ENCODE measurements around the gene WWOX.
"Not testable (repeated sequence)": the region's sequence is repeated elsewhere in the genome, so short reads cannot be mapped to it uniquely, and the experiment has no call there.

Gene WWOX

DNA sequence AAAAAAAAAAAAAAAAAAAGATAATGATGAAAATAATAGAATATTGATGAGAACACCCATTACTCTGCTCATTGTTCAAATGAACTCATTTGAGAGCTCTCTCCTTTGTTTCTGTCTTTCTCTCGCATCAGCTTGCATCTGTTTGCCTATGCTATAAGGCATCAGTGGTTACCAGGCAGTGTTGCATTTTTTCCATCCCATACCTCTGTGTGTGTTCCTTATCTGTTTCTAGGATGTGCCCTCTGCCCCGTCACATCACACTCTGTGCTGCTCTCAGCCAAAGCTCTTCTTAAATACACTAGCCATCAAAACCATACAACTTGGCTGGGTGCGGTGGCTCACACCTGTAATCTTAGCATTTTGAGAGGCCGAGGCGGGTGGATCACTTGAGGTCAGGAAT lies 568.2 kb downstream of the WWOX start:
- DNase-seq, result no peak

DNA sequence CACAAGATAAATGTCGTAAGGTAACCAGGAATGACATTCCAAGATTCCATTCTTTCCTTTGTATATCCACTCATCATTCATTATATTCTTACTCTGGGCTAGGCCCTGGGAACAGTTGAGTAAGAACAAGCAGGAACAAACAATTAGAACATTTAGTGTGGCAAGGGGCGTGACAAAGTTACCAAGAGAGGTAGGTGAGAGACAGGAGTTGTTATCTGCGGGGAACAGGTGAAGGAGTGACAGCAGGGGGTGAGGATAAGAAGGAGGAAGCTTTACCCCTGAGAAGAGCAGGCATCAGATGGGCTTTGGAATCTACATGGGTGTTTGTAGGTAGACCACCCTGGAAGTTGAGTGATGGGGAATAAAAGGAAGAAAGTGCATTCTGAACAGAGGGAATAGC lies 568.9 kb downstream of the WWOX start:
- no peak for DNase-seq

DNA sequence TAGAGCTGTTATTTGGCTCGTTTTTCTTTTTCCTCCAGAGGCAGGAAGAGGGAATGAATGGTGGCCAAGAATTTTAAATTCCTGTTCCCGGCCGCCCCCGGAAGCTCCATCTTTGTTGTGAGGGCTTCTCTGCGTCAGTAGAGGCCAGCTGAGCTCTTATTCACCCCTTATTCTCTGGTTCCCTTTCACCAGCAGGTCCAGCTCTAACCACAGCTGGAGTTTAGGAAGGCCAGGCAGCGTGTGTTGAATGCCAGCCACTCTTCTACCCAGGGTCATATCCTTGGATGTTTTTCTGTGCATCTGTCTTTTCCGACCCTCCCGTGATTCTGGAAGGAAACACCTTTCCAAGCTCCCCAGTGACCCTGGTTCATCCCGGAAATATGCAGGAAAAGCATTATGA lies 570.5 kb downstream of the WWOX start:
- no peak for DNase-seq

DNA sequence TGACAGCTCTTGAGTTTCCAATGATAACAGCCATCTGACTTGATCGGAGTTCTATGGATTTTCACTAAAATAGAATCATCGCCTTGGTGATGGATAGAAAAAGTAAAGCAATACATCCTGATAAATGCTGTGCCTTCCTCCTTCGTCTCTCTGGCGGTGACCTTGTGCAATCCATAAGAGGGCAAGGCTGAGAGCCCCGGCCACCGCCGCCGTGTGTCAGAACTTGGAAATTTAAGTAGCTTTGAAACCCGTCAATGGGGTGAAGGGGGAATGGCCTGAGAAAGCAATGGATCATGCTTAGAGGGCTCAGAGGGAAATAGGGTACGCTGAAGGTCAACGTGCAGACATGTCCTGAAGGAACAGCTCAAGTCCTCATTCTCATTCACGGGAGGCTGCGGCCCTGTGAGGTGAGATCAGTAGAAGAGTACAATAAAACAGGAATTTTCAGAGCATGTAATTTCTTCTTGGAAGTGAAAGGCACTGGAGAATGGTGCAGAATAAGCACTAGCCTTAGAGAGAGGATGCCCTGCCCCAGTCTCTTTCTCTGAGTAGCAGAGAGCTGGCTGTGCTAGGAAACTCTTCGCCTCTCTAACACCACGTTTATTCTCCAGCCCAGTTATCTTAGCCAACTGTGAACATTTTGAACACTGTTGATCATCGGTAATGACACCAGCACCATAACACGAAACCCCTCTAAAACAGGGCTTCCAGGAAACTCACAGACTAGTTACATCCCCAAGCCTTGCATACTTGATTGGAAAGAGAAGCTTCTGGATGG lies 573.5 kb downstream of the WWOX start:
- no peak for DNase-seq

DNA sequence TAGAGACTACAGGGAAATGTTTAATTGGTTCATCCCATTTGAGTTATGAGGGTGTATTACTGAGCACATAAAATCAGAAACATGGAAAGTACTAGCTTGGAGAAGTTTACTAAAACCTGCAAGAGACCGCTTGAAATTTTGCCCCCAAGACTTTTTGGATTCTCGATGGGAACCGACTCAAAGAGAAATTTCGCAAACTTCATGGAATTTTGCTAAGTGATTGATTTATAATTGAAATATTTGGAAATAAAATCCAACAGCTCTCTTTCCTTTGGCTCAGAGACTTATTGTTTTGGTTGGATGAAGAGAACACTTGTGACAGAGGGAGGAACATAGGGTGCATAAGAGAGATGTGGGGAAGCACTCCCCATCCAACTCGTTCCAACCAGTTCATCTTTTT lies 574.4 kb downstream of the WWOX start:
- DNase-seq, result no peak

DNA sequence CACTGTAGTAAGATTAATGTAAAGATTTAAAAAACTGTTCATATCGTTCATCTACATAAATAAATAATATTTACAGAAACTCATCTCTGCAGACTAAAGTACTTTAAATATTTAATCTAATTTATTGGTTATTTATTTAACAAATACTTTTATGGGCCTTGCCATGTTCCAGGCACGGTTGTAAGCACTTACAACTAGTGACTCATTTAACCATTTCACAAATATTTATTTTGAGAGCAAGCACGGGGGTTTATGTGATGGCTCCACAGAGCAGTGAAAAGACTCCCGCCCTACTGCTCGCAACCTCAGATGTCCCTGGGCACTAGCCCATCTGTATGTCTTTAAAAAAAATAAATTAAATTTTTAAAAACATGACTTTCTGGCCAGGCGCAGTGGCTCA lies 575.9 kb downstream of the WWOX start:
- DNase-seq, result no peak

DNA sequence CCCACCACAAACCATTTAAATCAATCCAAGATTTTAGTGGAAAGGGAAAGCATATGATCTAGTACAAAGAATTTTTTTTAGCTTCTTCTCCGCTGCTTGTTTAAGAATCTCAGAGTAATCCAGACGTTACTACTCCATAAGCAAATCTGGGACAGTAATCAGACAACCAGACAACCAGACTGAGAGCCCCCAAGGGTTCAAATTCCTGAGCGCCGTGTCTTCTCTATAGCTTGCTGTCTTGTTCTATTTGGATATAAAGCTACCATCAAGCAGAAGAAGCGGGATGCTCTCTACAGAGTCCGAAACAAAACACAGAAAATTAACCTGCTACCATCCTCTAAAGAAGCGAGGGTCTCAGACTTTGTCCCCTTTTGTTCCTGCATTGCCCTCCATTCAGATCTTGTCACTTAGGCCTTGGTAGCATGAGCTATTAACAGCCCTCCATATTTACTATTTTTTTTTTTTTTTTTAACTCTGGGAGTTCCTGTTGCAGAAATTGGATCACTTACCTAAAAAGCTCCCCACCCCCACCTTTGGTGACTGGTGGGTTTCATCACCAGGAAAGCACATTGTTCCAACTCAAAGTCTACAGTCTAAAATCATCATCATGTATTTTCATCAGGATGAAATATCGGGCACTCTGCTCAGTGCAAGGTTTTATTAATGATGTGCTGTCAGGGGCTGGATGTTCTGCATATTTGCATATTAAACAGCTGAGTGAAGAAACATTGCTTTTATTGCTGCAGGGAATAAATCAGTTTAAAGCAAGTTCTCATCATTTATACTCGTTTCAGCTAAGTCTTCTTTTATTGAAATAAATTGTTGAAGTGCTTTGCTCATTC lies 576.7 kb downstream of the WWOX start:
- DNase-seq, result no peak

DNA sequence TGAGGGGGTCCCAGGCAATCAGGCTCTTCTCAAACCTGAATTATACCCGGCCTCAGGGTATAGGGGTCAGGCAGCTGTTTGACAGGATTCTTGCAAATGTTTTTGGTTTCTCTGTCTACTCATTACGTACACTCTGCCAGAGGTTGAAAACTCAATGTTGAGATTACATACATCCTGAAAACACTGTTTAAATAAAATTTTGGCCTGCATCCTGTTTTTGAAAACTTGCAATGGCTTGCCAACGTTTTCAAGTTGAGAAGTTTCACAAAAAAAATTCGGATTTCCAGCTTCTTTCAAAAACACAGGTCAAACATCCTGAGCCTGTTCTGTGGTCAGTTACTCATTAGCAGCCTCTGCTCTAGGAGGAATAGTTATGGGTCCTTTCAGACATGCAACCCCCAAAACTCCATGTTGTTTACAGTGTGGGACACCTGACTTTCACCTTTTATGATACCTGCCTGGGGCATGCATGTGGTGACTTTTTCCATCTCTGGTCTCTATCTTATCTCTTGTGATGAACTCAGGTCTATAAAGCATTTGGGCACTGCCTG lies 577.8 kb downstream of the WWOX start:
- no peak for DNase-seq

DNA sequence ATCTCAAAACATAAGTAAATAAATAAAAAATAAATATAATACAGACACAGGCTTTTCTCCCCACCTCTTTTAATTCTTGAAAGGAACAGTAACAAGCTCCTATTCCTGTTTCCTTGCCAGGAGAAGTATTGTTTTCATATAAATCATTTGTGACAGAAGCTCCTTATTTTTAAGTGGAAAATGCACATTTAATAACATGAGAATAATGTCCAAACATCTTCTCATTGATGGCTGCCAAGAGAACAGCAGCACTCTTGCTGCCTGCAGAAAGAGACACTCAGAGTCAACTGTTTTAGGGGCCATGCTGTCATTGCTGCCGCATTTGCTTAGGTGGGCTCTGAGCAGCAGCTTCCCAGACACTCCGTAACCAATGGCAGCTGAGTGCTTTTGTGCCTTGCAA lies 580.1 kb downstream of the WWOX start:
- DNase-seq, result no peak

DNA sequence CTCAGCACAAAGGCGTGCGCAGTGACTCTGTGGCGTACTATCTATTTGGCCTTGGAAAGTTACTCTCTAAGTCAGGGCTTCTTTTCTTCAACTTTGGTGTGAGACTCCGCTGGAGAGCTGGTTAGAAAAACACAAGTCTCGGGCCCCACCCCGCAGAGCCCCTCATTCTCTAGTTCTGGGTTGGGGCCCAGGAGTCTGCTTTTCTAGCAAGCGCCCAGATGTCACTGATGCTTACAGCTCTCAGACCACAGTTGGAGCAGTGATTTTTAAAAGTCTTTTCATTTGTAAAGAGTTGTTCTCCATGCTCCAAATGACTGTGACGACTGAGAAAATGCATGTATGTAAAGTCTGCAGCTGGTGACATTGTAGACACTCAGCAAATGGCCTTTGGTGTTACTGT lies 582.3 kb downstream of the WWOX start:
- no peak for DNase-seq

DNA sequence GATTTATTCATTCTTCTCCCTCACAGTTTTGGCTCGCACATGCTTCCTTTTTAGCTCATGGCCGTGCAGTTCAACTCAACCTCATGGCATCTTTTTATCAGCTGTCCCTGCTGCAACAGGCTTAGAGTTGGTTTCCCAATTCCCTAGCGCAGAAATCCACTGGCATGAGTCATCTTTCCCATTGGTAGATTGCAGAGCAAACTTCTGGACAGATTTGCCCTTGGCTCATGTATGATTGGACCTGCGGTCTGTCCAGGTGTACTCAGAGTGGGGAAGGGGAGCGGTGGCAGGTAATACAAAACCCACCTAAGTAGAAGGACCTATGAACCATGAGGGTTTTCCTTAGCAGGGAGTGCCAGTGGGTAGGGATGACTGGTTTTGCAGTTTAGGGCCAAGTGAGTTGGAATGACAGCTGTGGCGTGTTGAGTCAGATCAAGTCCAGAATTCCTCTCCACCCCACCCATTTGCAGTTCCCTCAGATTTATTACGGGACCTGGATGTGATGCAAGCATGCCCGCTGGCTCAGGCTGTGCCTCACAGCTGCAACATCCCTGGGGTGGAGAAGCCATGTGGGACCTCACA lies 584.7 kb downstream of the WWOX start:
- DNase-seq, result no peak

DNA sequence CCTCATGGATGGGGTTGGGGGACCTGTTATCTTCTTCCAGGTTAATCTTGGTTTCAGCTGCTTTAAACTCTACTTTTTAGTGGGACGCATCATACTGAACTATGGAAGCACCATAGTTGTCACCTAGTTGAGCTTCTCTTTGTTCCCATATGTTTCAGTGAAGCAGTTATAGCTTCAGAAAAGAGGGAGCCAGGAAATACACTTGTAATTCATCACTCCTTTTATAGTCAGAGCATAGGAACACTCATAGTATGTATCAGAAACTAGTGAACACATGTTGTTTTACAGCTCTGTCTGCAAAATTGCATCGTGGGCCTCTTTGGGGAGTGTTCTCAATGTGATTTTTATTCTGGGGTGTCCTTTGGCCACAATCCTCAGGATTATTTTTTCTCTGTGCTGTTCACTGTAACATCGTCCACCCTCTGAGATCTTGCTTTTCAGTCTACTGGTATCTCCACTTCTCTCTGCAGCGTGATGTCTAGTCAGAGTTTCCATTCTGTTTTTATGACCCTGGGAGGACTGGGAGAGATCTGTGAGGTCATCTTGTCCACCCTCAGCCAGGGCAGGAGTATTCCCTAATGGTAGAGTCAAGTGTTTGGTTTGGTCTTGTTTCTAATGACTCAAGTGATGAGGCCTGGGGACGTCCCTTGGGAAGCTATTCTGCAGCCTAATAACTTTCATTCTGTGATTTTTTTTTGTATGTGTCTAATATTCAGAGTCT lies 585.4 kb downstream of the WWOX start:
- no peak for DNase-seq

DNA sequence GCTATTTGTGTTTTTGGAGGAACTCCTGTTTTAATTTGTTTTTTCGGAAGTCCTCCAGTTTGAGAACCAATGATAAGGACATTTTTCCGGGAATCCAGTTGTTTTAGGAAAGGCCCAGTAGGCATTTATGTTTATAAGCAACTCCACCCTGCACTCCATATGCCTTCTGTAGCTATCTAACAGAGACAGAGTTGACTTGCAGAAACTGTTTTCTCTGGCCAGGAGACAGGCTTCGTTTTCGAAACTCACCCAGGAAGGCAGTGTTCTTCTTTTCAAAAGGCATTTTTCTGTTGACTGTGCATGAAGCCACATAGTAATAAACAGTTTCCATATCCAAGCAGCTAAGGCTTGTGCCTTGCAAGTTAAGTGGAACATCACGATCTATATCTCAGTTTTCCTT lies 587.1 kb downstream of the WWOX start:
- DNase-seq, result no peak

DNA sequence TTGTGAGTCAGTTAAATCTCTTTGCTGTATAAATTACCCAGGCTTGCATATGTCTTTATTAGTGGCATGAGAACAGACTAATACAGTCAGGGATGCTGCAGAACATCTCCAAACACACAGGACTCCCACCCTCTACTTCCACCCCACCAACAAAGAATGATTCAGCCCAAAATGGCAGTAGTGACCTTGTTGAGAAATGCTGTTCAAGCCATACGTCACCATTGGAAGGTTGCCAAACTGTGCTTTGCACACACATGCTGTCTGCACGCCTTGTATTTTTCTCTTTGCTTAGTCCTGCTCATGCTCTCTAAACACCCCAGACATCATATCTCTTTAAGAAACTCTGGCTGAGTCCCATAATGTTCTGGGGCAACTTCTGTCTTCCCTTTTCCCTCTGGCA lies 589.6 kb downstream of the WWOX start:
- DNase-seq, result no peak

DNA sequence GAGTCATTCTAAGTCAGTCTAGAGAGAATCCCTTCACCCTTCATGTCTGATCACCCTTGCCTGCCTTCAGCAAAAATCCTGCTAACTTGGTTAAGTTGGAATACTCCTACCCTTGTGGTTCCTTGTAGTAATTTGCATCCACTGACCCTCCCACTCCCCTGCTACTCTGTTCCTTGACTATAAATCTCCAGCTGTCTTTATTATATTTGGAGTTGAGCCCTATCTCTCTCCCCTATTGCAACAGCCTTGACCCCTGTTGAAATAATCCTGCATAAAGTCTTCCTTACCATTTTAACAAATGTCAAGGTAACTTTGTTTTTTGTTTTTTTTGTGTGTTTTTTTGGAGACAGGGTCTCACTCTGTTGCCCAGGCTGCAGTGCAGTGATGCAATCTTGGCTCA lies 590.1 kb downstream of the WWOX start:
- no peak for DNase-seq

DNA sequence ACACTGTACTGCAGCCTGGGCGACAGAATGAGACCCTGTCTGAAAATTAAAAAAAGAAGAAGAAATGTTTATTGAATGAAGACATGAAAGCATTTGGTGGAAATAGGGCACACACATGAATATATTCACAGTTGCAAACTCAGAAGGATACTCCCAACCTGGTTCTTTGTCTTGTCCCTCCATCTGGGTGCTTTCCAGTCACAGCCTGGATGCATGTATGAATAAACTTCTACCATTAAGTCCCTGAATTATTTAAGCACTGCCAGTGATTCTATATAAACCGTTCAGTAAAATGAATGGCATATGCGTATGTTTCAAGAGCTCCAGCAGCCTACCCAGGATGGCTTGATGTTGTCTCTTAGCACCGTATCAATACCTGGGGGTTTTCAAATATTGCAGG lies 591.1 kb downstream of the WWOX start:
- DNase-seq, result no peak

DNA sequence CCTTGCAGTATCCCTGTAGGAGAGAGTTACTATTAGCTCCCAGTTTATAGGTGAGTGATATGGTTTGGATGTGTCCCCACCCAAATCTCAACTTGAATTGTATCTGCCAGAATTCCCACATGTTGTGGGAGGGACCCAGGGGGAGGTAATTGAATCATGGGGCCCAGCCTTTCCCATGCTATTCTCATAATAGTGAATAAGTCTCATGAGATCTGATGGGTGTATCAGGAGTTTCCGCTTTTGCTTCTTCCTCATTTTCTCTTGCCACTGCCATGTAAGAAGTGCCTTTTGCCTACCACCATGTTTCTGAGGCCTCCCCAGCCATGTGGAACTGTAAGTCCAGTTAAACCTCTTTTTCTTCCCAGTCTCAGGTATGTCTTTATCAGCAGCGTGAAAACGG lies 592.3 kb downstream of the WWOX start:
- DNase-seq, result not testable (repeated sequence)

DNA sequence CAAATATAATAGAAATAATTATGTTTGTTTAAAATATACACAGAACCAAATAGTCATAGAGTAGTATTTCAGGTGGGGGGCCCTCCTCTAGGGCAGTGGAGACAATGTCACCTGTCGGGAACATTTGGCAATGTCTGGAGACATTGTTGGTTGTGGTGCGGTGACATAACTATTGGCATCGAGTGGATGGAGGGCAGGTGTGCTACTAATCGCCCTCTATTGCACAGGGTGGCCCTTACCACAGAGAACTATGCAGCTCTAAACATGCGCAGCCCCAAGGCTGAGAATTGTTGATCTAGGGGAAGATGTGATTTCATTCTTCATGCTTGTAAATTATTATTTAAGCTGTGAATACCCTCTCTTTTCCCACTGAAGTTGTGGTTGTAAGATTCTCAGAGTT lies 594.0 kb downstream of the WWOX start:
- DNase-seq, result no peak

DNA sequence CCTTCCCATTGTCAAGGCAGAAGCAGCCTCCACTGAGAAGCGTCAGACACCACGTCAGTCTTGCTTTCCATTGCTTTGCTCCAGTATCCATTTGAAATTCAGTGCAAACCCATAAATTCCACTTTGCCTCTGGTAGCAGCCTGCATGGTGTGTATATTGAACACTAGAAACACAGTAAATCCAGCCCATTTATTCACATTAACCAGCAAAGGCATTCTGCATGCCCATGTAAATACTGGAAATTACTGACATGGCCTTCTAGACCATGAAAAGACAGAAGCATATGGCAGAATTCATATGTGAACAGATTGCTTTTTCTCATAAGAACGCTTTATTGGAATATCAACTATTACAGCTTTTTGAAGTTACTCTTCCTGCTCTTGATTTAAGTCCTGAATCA lies 595.0 kb downstream of the WWOX start:
- DNase-seq, result no peak

DNA sequence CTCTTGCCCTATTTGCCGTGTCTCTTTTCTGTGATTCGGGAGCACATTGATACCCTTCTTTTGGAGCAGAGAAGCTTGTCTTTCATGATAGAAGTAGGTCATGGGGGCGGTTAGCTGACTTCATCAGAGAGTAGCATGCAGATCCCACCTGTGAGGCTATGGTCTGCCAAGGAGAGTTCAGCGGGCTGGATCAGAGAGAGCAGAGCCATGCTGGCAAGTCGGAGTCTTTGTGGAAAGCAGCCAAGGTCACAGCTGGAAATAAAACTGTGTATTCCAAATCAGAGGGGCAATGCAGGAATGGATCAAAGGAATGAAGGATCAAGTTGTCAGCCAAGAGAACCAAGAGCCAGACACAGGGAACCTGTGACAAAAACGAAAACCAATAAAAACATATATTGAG lies 595.9 kb downstream of the WWOX start:
- no peak for DNase-seq

DNA sequence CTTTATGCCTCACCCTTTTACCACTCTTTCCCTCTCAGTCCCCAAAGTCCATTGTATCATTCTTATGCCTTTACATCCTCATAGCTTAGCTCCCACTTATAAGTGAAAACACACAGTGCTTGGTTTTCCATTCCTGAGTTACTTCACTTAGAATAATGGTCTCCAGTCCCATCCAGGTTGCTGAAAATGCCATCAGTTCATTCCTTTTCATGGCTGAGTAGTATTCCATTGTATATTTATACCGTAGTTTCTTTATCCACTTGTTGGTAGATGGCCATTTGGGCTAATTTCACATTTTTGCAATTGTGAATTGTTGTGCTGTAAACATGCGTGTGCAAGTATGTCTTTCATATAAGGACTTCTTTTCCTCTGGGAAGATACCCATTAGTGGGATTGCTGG lies 597.3 kb downstream of the WWOX start:
- no peak for DNase-seq

DNA sequence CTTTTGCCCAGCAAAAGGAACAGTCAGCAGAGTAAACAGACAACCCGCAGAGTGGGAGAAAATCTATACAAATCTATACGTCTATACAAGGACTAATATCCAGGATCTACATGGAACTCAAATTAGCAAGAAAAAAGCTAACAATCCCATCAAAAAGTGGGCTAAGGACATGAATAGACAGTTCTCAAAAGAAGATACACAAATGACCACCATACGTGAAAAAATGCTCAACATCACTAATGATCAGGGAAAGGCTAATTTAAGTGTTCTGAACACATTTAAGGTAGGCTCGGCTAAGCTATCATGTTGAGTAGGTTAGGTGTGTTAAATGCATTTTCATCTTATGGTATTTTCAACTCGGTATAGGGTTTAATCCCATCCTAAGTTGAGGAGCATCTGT lies 598.0 kb downstream of the WWOX start:
- no peak for DNase-seq

DNA sequence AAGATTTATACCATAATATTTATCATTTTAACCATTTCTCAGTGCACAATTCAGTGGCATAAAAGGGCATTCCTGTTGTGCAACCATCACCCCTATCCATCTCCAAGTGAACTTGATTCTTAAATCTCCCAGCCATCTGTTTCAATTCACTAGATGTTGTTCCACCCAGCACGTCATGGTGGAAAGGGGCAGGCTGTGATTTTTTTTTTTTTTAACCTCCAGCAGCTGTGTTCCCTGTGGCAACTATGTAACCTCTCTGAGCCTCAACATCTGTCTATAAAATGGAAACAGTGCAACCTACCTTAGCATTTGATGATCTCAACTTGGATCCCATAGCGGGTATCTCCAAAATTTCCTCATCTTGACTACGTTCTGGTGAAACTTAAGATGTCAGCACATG lies 604.5 kb downstream of the WWOX start:
- peak; percentile 71 for DNase-seq
